ENCODE measurements around the gene PPARA.

DNA sequence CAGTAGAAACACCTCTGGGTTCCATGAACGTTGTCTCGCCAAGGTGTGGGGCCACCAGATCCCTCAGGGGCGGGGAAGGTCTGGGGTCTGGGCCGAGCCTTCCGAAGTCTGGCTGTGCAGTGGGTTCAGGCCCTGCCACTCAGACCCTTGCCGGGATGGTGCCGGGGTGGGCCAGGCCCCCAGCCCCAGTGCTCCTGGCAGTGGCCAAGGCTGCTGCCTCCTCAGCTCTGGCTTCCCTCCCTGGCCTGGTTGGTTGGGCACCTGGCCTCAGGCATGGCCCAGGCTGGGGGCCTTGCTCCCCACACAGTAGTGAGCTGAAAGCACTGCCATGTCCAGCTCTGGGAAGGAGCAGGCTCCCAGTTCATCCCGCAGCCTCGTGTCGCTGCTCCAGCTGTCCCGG is 48.2 kb upstream of the PPARA start:
- TF ChIP-seq CTCF (IDR thresholded peaks at IDR 0.05; ENCODE audit: insufficient read depth, low read length) (no peak), POLR2AphosphoS5 (IDR thresholded peaks at IDR 0.05; ENCODE audit: low read depth) (no peak)
